Measurements from ENCODE around the gene C4orf33.

The C4orf33 gene

DNA sequence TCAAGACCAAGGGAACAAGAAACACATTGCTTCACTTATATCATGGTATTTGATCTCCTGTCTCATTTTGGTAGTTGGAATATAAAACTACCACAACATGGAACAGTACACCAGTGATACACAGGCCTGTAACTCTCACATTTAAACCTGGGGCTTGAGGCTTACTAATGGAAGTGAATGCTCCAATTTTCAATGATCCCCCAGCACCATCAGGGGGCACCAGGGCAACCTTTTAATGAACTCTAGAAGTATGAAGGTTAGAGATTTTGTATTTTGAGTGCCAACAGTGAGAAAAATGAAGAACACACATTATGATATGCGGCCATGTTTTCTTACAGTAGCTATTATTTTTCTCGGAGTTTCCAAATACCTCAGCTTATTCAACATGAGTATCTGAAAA is 50.7 kb downstream of the C4orf33 start:
- no peaks in the 10 kb centered on the region for H3K27me3 ChIP-seq (ENCODE audit: control insufficient read depth in 1 of 2, insufficient read depth in 2 of 2, low read length in 2 of 2)
- no peaks in the 10 kb centered on the region for H3K9me3 ChIP-seq (ENCODE audit: control insufficient read depth in 1 of 2, low read length in 2 of 2)
- no peak overlapping the region for H3K9ac ChIP-seq (ENCODE audit: low read depth in 1 of 2, low read length in 2 of 2)
- no peak overlapping the region for H3K27ac ChIP-seq (ENCODE audit: low read depth, low read length)
- H3K36me3 ChIP-seq (ENCODE audit: control insufficient read depth in 1 of 2, insufficient read depth in 2 of 2, low read length in 2 of 2) = no peaks in the 10 kb centered on the region
- H3K4me1 ChIP-seq (ENCODE audit: control insufficient read depth in 1 of 2, insufficient read depth in 2 of 2, low read length in 2 of 2) = no peaks in the 10 kb centered on the region
- H3K4me3 ChIP-seq (ENCODE audit: low read depth in 1 of 2, low read length in 2 of 2) = no peak overlapping the region

DNA sequence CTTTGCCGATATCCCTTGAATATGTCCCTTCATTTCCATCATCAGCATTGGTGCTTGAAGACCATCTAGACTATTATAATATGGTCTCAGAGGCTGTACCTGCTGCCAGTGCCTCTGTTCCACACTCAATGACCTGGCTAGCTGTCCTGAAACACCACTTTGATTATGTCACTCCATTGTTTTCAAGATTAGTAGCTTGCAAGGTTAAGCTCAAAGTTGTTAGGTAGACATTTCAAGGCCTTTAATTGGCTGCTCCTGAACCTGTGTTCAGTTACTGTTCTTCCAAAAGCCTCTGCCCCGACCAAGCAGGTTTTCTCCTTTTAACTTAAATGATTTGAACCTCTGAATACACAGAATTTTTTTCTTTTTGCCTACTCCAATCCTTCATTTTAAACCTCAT is 52.9 kb downstream of the C4orf33 start:
- Histone ChIP-seq H3K4me3 (ENCODE audit: low read depth in 1 of 2, low read length in 2 of 2) (no peak overlapping the region), H3K4me1 (ENCODE audit: control insufficient read depth in 1 of 2, insufficient read depth in 2 of 2, low read length in 2 of 2) (no peaks in the 10 kb centered on the region), H3K36me3 (ENCODE audit: control insufficient read depth in 1 of 2, insufficient read depth in 2 of 2, low read length in 2 of 2) (no peaks in the 10 kb centered on the region), H3K9ac (ENCODE audit: low read depth in 1 of 2, low read length in 2 of 2) (no peak overlapping the region), H3K27me3 (ENCODE audit: control insufficient read depth in 1 of 2, insufficient read depth in 2 of 2, low read length in 2 of 2) (no peaks in the 10 kb centered on the region), H3K27ac (ENCODE audit: low read depth, low read length) (no peak overlapping the region), H3K9me3 (ENCODE audit: control insufficient read depth in 1 of 2, low read length in 2 of 2) (no peaks in the 10 kb centered on the region)

DNA sequence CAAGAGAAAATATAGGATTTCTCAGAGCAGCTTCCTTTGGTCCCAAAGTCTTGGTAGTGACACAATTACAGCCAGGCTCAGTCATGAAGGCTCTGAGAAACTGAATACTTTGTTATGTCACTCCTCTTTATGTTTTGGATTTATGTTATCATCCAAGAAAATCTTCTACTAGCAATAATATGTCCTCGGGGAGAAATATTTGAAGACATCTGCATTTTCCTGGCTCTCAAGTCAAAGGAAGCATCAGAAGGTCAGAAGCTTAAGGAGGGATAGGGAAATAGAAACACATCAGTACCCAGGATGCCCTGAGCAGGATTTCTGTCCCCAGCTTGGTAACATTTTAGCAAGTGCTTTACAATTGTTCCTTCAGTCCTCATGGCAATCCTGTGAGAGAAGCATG is 54.0 kb downstream of the C4orf33 start:
- Histone ChIP-seq H3K9me3 (ENCODE audit: control insufficient read depth in 1 of 2, low read length in 2 of 2) (no peaks in the 10 kb centered on the region), H3K27ac (ENCODE audit: low read depth, low read length) (no peak overlapping the region), H3K27me3 (ENCODE audit: control insufficient read depth in 1 of 2, insufficient read depth in 2 of 2, low read length in 2 of 2) (no peaks in the 10 kb centered on the region), H3K9ac (ENCODE audit: low read depth in 1 of 2, low read length in 2 of 2) (no peak overlapping the region), H3K4me1 (ENCODE audit: control insufficient read depth in 1 of 2, insufficient read depth in 2 of 2, low read length in 2 of 2) (no peaks in the 10 kb centered on the region), H3K4me3 (ENCODE audit: low read depth in 1 of 2, low read length in 2 of 2) (no peak overlapping the region), H3K36me3 (ENCODE audit: control insufficient read depth in 1 of 2, insufficient read depth in 2 of 2, low read length in 2 of 2) (no peaks in the 10 kb centered on the region)

DNA sequence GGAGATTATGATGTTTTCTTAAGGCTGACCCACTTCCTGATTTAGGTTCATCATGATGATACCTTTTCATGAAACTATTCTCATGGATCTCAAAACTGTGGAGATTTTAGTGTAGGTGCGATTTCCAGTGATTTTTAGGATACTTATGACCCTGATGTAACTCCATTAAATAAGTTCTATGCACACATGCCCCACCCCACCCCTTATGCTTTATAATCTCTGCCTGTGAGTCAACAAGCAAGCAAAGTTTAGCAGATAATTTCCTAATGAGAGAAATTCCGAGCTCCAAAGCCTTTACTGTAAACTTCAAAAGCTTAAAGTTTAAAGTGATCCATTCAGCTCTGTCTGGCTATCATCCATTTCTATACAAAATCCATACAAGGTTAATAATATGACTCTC is 56.4 kb downstream of the C4orf33 start:
- no peak overlapping the region for H3K27ac ChIP-seq (ENCODE audit: low read depth, low read length)
- no peak overlapping the region for H3K9ac ChIP-seq (ENCODE audit: low read depth in 1 of 2, low read length in 2 of 2)
- no peaks in the 10 kb centered on the region for H3K4me1 ChIP-seq (ENCODE audit: control insufficient read depth in 1 of 2, insufficient read depth in 2 of 2, low read length in 2 of 2)
- no peaks in the 10 kb centered on the region for H3K36me3 ChIP-seq (ENCODE audit: control insufficient read depth in 1 of 2, insufficient read depth in 2 of 2, low read length in 2 of 2)
- H3K9me3 ChIP-seq (ENCODE audit: control insufficient read depth in 1 of 2, low read length in 2 of 2) = no peaks in the 10 kb centered on the region
- no peak overlapping the region for H3K4me3 ChIP-seq (ENCODE audit: low read depth in 1 of 2, low read length in 2 of 2)
- no peaks in the 10 kb centered on the region for H3K27me3 ChIP-seq (ENCODE audit: control insufficient read depth in 1 of 2, insufficient read depth in 2 of 2, low read length in 2 of 2)

DNA sequence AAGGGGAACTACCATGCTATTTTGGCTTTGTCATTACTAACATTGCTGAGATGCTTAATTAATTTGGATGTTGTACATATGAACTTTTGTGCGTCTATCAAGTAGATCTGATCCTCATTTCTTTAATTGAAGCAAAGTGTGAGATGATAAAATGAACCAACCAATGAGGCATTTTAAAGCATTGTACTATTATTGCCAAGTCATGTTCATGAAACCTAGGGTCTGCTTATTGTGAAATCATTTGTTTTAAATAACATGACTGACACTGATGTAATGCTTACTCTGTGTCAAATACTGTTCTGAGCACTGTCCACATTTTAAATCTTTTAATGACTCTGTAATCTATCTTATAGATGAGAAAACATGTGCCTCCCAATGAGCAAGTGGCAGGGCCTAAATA is 57.7 kb downstream of the C4orf33 start:
- H3K4me1 ChIP-seq (ENCODE audit: control insufficient read depth in 1 of 2, insufficient read depth in 2 of 2, low read length in 2 of 2) = no peaks in the 10 kb centered on the region
- no peak overlapping the region for H3K9ac ChIP-seq (ENCODE audit: low read depth in 1 of 2, low read length in 2 of 2)
- no peak overlapping the region for H3K27ac ChIP-seq (ENCODE audit: low read depth, low read length)
- H3K27me3 ChIP-seq (ENCODE audit: control insufficient read depth in 1 of 2, insufficient read depth in 2 of 2, low read length in 2 of 2) = no peaks in the 10 kb centered on the region
- H3K4me3 ChIP-seq (ENCODE audit: low read depth in 1 of 2, low read length in 2 of 2) = no peak overlapping the region
- H3K36me3 ChIP-seq (ENCODE audit: control insufficient read depth in 1 of 2, insufficient read depth in 2 of 2, low read length in 2 of 2) = no peaks in the 10 kb centered on the region
- no peaks in the 10 kb centered on the region for H3K9me3 ChIP-seq (ENCODE audit: control insufficient read depth in 1 of 2, low read length in 2 of 2)

DNA sequence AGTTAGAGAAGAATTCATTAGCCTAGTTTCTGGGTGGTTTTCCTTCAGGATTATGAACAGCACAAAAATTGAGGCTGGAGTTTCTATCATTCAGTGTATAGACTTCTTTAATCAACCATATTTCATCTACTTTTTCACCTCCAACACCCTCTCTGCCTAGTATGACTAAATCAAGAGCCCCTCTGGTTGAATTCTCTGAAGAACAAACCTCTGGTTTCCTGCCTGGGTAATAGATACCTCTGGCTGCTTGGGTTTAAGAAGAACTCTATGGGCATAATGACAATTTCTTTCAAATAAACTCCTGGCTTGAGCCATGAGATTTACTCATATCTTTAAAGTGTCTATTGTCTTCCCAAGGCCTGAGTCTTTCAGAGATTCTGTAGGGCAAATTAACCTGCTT is 66.5 kb downstream of the C4orf33 start:
- Histone ChIP-seq H3K9ac (ENCODE audit: low read depth in 1 of 2, low read length in 2 of 2) (no peak overlapping the region), H3K4me1 (ENCODE audit: control insufficient read depth in 1 of 2, insufficient read depth in 2 of 2, low read length in 2 of 2) (no peaks in the 10 kb centered on the region), H3K4me3 (ENCODE audit: low read depth in 1 of 2, low read length in 2 of 2) (no peak overlapping the region), H3K9me3 (ENCODE audit: control insufficient read depth in 1 of 2, low read length in 2 of 2) (no peaks in the 10 kb centered on the region), H3K36me3 (ENCODE audit: control insufficient read depth in 1 of 2, insufficient read depth in 2 of 2, low read length in 2 of 2) (no peaks in the 10 kb centered on the region), H3K27me3 (ENCODE audit: control insufficient read depth in 1 of 2, insufficient read depth in 2 of 2, low read length in 2 of 2) (no peaks in the 10 kb centered on the region), H3K27ac (ENCODE audit: low read depth, low read length) (no peak overlapping the region)

DNA sequence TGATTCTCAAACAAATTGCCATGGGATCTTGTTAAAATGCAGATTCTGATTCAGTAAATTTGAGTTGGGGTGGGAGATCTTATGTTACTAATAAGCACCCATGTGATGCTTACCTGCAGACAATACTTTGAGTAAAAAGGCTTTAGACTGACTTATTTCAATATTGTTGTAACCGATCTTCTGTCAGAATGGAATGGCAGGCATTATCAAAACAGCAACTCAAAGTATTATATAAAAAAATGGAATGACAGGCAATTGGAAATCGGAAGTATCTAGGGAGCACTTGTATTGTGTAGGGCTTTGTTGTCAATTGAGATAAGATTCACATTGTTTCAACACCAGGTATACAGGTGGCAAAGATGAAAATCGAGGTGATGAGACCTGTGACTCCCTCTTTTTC is 67.5 kb downstream of the C4orf33 start:
- H3K9me3 ChIP-seq (ENCODE audit: control insufficient read depth in 1 of 2, low read length in 2 of 2) = no peaks in the 10 kb centered on the region
- H3K9ac ChIP-seq (ENCODE audit: low read depth in 1 of 2, low read length in 2 of 2) = no peak overlapping the region
- H3K27me3 ChIP-seq (ENCODE audit: control insufficient read depth in 1 of 2, insufficient read depth in 2 of 2, low read length in 2 of 2) = peaks cover 0 to 9% of the 10 kb centered on the region in 2 donors
- no peaks in the 10 kb centered on the region for H3K4me1 ChIP-seq (ENCODE audit: control insufficient read depth in 1 of 2, insufficient read depth in 2 of 2, low read length in 2 of 2)
- no peaks in the 10 kb centered on the region for H3K36me3 ChIP-seq (ENCODE audit: control insufficient read depth in 1 of 2, insufficient read depth in 2 of 2, low read length in 2 of 2)
- no peak overlapping the region for H3K27ac ChIP-seq (ENCODE audit: low read depth, low read length)
- H3K4me3 ChIP-seq (ENCODE audit: low read depth in 1 of 2, low read length in 2 of 2) = no peak overlapping the region

DNA sequence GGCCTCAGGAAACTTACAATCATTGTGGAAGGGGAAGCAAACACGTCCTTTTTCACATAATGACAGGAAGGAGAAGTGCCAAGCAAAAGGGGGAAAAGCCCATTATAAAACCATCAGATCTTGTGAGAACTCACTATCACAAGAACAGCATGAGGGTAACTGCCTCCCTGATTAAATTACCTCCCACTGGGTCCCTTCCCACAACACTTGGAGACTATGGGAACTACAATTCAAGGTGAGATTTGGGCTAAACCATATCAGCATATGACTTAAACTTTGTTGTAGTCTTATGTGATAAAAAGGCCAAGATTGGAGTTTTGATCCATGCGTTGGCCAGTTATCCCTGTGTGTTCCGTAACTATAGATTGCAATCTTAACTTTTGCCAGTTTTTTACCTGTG is 68.3 kb downstream of the C4orf33 start:
- H3K4me3 ChIP-seq (ENCODE audit: low read depth in 1 of 2, low read length in 2 of 2) = no peak overlapping the region
- no peaks in the 10 kb centered on the region for H3K9me3 ChIP-seq (ENCODE audit: control insufficient read depth in 1 of 2, low read length in 2 of 2)
- no peak overlapping the region for H3K9ac ChIP-seq (ENCODE audit: low read depth in 1 of 2, low read length in 2 of 2)
- peaks cover 0 to 9% of the 10 kb centered on the region in 2 donors for H3K27me3 ChIP-seq (ENCODE audit: control insufficient read depth in 1 of 2, insufficient read depth in 2 of 2, low read length in 2 of 2)
- H3K36me3 ChIP-seq (ENCODE audit: control insufficient read depth in 1 of 2, insufficient read depth in 2 of 2, low read length in 2 of 2) = no peaks in the 10 kb centered on the region
- H3K4me1 ChIP-seq (ENCODE audit: control insufficient read depth in 1 of 2, insufficient read depth in 2 of 2, low read length in 2 of 2) = no peaks in the 10 kb centered on the region
- H3K27ac ChIP-seq (ENCODE audit: low read depth, low read length) = no peak overlapping the region
